Fibroblast of lung (primary cell): ENCODE data around the gene NOXRED1. TPM values are rescaled to one million over a fixed set of nuclear protein-coding genes. Genes with fewer than 3 reads are reported as not detected.

ENCODE experiments used
- DNase-seq, 2 donors: peaks; one replicate each; pipeline versions ENCODE4 v3.0.0 to v3.0.0-alpha.2; 2010; ENCODE audit warnings: low read depth in 2 of 2
- H2AFZ ChIP-seq: 2 replicates; pipeline ENCODE4 v1.5.1; 2012; ENCODE audit warnings: low read length, control low read depth, inconsistent platforms
- H3K27ac ChIP-seq: 2 replicates; pipeline ENCODE4 v1.5.1; 2011; ENCODE audit warnings: low read length, control low read depth; ENCODE audit not compliant: insufficient read depth
- H3K27me3 ChIP-seq: 2 replicates; pipeline ENCODE4 v1.5.1; 2011; ENCODE audit warnings: mild to moderate bottlenecking, low read length; ENCODE audit not compliant: control insufficient read depth, insufficient read depth
- H3K36me3 ChIP-seq: 2 replicates; pipeline ENCODE4 v1.5.1; 2011; ENCODE audit warnings: low read length; ENCODE audit not compliant: control insufficient read depth, insufficient read depth
- H3K4me1 ChIP-seq: 2 replicates; pipeline ENCODE4 v1.5.1; 2011; ENCODE audit warnings: low read length; ENCODE audit not compliant: control insufficient read depth, insufficient read depth; ENCODE audit errors: extremely low read depth
- H3K4me2 ChIP-seq: 2 replicates; pipeline ENCODE4 v1.5.1; 2011; ENCODE audit warnings: low read length, control low read depth; ENCODE audit not compliant: insufficient read depth; ENCODE audit errors: extremely low read depth
- H3K4me3 ChIP-seq, 4 experiments: fragments of 200-600 bp in 1 of 4; sonication (generic) in 1 of 4; replicated peaks in 1 of 4; 2 replicates each; pipeline ENCODE4 v1.5.1; 2011 to 2016; ENCODE audit warnings: low read length in 4 of 4, low read depth in 3 of 4, mild to moderate bottlenecking in 3 of 4, control low read depth in 2 of 4, inconsistent platforms in 1 of 4, mixed read lengths in 1 of 4; ENCODE audit not compliant: insufficient read depth in 1 of 4; ENCODE audit errors: control extremely low read depth in 1 of 4
- H3K79me2 ChIP-seq: 2 replicates; pipeline ENCODE4 v1.5.1; 2012; ENCODE audit warnings: mild to moderate bottlenecking, low read length, inconsistent platforms; ENCODE audit not compliant: control insufficient read depth, insufficient read depth
- H3K9ac ChIP-seq: 2 replicates; pipeline ENCODE4 v1.5.1; 2011; ENCODE audit warnings: mild to moderate bottlenecking, low read length, control low read depth; ENCODE audit not compliant: insufficient read depth
- H3K9me3 ChIP-seq: 2 replicates; pipeline ENCODE4 v1.5.1; 2012; ENCODE audit warnings: low read depth, low read length; ENCODE audit not compliant: control insufficient read depth, insufficient read depth
- H4K20me1 ChIP-seq: 2 replicates; pipeline ENCODE4 v1.5.1; 2011; ENCODE audit warnings: low read length; ENCODE audit not compliant: control insufficient read depth, insufficient read depth; ENCODE audit errors: extremely low read depth
- CTCF ChIP-seq, 2 donors: IDR thresholded peaks in 1 of 2; conservative IDR thresholded peaks in 1 of 2; 1 replicate in 1 of 2; 2 replicates in 1 of 2; pipeline ENCODE4 v1.5.1; 2011 to 2012; ENCODE audit warnings: low read length in 2 of 2, control low read depth in 1 of 2, inconsistent platforms in 1 of 2, low read depth in 1 of 2, mild to moderate bottlenecking in 1 of 2
- EZH2 ChIP-seq: IDR thresholded peaks from 2 replicates; pipeline ENCODE4 v1.5.1; 2012; ENCODE audit warnings: low read length, control low read depth, mild to moderate bottlenecking; ENCODE audit errors: missing control alignments
- polyA plus RNA-seq, 2 donors: library from polyadenylated mRNA; depleted of rRNA in 1 of 2; stranded (reverse) in 1 of 2; unstranded in 1 of 2; fragments of >200 nt; gene quantifications; 2 replicates each; pipeline ENCODE4 v1.2.1, GENCODE V29; 2011 to 2012; ENCODE audit warnings: missing spikeins in 1 of 2
- total RNA-seq: library from RNA; depleted of rRNA; stranded (reverse); fragments of >200 nt; gene quantifications from 2 replicates; pipeline ENCODE4 v1.2.1, GENCODE V29; 2014

NOXRED1 gene
- total and polyA plus RNA-seq, 2 donors (not counting 1 experiment from before 2014, with no cell fraction given) = 0.14 to 0.83 TPM

DNA sequence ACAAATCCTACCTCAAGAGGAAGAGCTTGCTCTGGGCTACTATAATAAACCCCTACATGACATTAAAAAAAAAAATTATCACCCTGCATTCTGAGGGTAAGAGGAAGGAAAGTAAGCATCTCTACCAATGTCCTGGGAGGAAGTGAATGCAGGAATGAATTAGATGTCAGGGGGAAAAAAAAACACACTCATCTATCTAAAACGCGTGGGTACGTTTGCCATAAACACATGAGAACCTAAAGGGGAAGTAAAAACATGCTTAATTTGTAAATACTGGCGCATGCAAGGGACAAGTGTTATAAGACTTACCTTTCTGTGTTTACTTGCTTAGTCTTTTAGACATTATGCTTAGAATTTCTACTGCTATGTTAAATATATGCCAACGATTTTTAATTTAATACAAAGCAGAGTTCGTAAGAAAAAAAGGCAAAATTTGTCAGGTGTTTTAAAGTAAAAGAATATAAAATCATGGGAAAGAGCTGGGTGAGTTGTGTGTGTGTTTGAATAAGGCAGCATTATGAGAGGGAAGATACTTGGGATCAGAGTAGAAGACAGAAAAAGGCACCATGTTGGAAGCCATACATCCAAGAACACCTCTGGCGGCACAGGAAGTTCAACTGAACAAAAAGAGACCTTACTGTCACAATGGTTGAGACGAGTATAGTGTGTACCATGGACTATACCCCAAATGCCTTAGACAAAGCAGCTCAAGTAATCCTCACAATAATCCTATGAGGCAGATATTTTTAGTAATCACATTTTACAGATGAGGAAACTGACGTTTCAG is 48.0 kb downstream of the NOXRED1 start:
- peak overlapping the region; percentile 91 for H3K4me2 ChIP-seq
- H3K4me3 ChIP-seq = peak overlapping the region in 2 of 4 experiments; percentile 72 to 73

GRCh38 chr14:77372304-77372841 is 51.0 kb downstream of the NOXRED1 start:
- Histone ChIP-seq H3K27me3 (no peaks in the 10 kb centered on the region), H3K4me2 (no peak overlapping the region), H3K79me2 (no peaks in the 10 kb centered on the region), H3K9me3 (no peaks in the 10 kb centered on the region), H3K4me1 (no peaks in the 10 kb centered on the region), H3K9ac (no peak overlapping the region), H4K20me1 (no peaks in the 10 kb centered on the region), H2AFZ (no peak overlapping the region), H3K36me3 (no peaks in the 10 kb centered on the region), H3K4me3 (no peak overlapping the region), H3K27ac (no peak overlapping the region)
- TF ChIP-seq EZH2 = no peak
- TF ChIP-seq CTCF (conservative IDR thresholded peaks at IDR 0.05 in 1 of 2, IDR thresholded peaks at IDR 0.05 in 1 of 2; ENCODE audit: low read depth in 1 of 2, low read length in 2 of 2) = no peak
- DNase-seq = peak; percentile 65 to 86

More for the DNA sequence above, 48.0 kb downstream of the NOXRED1 start:
- Histone ChIP-seq H4K20me1 (no peaks in the 10 kb centered on the region), H2AFZ (no peak overlapping the region), H3K36me3 (no peaks in the 10 kb centered on the region), H3K9me3 (no peaks in the 10 kb centered on the region), H3K27ac (no peak overlapping the region), H3K9ac (no peak overlapping the region), H3K79me2 (no peaks in the 10 kb centered on the region), H3K4me1 (no peaks in the 10 kb centered on the region), H3K27me3 (no peaks in the 10 kb centered on the region)
- TF ChIP-seq EZH2 = no peak
- no peak for DNase-seq

- H3K27ac ChIP-seq = no peak overlapping the region
- H3K4me3 ChIP-seq = no peak overlapping the region
- no peaks in the 10 kb centered on the region for H3K27me3 ChIP-seq
- H3K9me3 ChIP-seq = no peaks in the 10 kb centered on the region
- TF ChIP-seq EZH2 (no peak), CTCF (conservative IDR thresholded peaks at IDR 0.05 in 1 of 2, IDR thresholded peaks at IDR 0.05 in 1 of 2; ENCODE audit: low read depth in 1 of 2, low read length in 2 of 2) (no peak)
- no peak overlapping the region for H3K9ac ChIP-seq
- no peak overlapping the region for H3K4me2 ChIP-seq
- H3K79me2 ChIP-seq = no peaks in the 10 kb centered on the region
- no peaks in the 10 kb centered on the region for H3K36me3 ChIP-seq
- no peaks in the 10 kb centered on the region for H4K20me1 ChIP-seq
- H3K4me1 ChIP-seq = no peaks in the 10 kb centered on the region
- H2AFZ ChIP-seq = no peak overlapping the region
- DNase-seq = no peak
Observed at GRCh38 chr14:77369285-77369684, 54.0 kb downstream of the NOXRED1 start.
